Ectodermal cell (in vitro differentiated cells): ENCODE measurements around the gene GAPT.
"Not testable (repeated sequence)": the region's sequence is repeated elsewhere in the genome, so short reads cannot be mapped to it uniquely, and the experiment has no call there.

Experiments
- H3K27ac ChIP-seq: 2 replicates; pipeline ENCODE4 v1.7.0; 2013; ENCODE audit warnings: mild to moderate bottlenecking, low read depth, low read length; ENCODE audit not compliant: insufficient read depth, poor library complexity, severe bottlenecking
- H3K27me3 ChIP-seq: 2 replicates; pipeline ENCODE4 v1.7.0; 2013; ENCODE audit warnings: mild to moderate bottlenecking, low read length; ENCODE audit not compliant: insufficient read depth, control insufficient read depth, poor library complexity, severe bottlenecking
- H3K36me3 ChIP-seq: one replicate; pipeline ENCODE4 v1.7.0; 2013; ENCODE audit warnings: low read length; ENCODE audit not compliant: control insufficient read depth, insufficient read depth
- H3K4me1 ChIP-seq: one replicate; pipeline ENCODE4 v1.7.0; 2013; ENCODE audit warnings: low read length; ENCODE audit not compliant: control insufficient read depth, insufficient read depth
- H3K4me3 ChIP-seq: 2 replicates; pipeline ENCODE4 v1.7.0; 2013; ENCODE audit warnings: low read depth, low read length, control low read depth; ENCODE audit not compliant: insufficient read depth
- H3K9me3 ChIP-seq: 2 replicates; pipeline ENCODE4 v1.7.0; 2013; ENCODE audit warnings: mild to moderate bottlenecking, low read length, moderate library complexity; ENCODE audit not compliant: control insufficient read depth
- WGBS, 2 experiments: methylation state at CpG; one replicate each; pipeline ENCODE4 v1.1.7; 2013; ENCODE audit warnings: missing lambda C conversion rate in 2 of 2; 5-methylcytosine and 5-hydroxymethylcytosine counted together

GAPT gene

GRCh38 chr5:58541935-58542334 lies 50.7 kb downstream of the GAPT start:
- 91 to 96% methylated on average over 9 of the region's 9 CpGs for WGBS, 2 experiments
- H3K4me3 ChIP-seq, H3K27ac ChIP-seq, H3K4me1 ChIP-seq, H3K36me3 ChIP-seq, H3K9me3 ChIP-seq, H3K27me3 ChIP-seq: not testable (repeated sequence)

- Histone ChIP-seq H3K27me3 (no peaks in the 10 kb centered on the region), H3K9me3 (no peaks in the 10 kb centered on the region), H3K36me3 (no peaks in the 10 kb centered on the region), H3K4me1 (no peaks in the 10 kb centered on the region), H3K27ac (no peak overlapping the region), H3K4me3 (no peak overlapping the region)
- WGBS, 2 experiments, result 86 to 92% methylated on average over 1 of the region's 1 CpG
These were observed 51.5 kb downstream of the GAPT start for GRCh38 chr5:58542709-58543108.

GRCh38 chr5:58543723-58544122 lies 52.5 kb downstream of the GAPT start:
- Histone ChIP-seq H3K4me1 (no peaks in the 10 kb centered on the region), H3K27me3 (no peaks in the 10 kb centered on the region), H3K36me3 (no peaks in the 10 kb centered on the region), H3K9me3 (no peaks in the 10 kb centered on the region), H3K27ac (no peak overlapping the region), H3K4me3 (no peak overlapping the region)
- WGBS, 2 experiments, result 92 to 95% methylated on average over 2 of the region's 2 CpGs

- WGBS, 2 experiments, result 80 to 88% methylated on average over 1 of the region's 1 CpG
- no peak overlapping the region for H3K4me3 ChIP-seq
- no peaks in the 10 kb centered on the region for H3K9me3 ChIP-seq
- no peaks in the 10 kb centered on the region for H3K4me1 ChIP-seq
- H3K27ac ChIP-seq, result no peak overlapping the region
- H3K27me3 ChIP-seq, result no peaks in the 10 kb centered on the region
- no peaks in the 10 kb centered on the region for H3K36me3 ChIP-seq
These were observed 53.0 kb downstream of the GAPT start for GRCh38 chr5:58544195-58544594.

GRCh38 chr5:58544926-58545325 lies 53.7 kb downstream of the GAPT start:
- 92% methylated on average over 2 of the region's 2 CpGs; no CpG with 5 or more reads in 1 of the 2 experiments for WGBS, 2 experiments
- Histone ChIP-seq H3K27me3 (no peaks in the 10 kb centered on the region), H3K4me1 (no peaks in the 10 kb centered on the region), H3K9me3 (no peaks in the 10 kb centered on the region), H3K27ac (no peak overlapping the region), H3K4me3 (no peak overlapping the region), H3K36me3 (no peaks in the 10 kb centered on the region)

GRCh38 chr5:58545912-58546311 lies 54.7 kb downstream of the GAPT start:
- H3K4me1 ChIP-seq, result no peaks in the 10 kb centered on the region
- H3K36me3 ChIP-seq, result no peaks in the 10 kb centered on the region
- H3K27me3 ChIP-seq, result no peaks in the 10 kb centered on the region
- H3K27ac ChIP-seq, result no peak overlapping the region
- no peak overlapping the region for H3K4me3 ChIP-seq
- no peaks in the 10 kb centered on the region for H3K9me3 ChIP-seq
